ENCODE results near the gene TSEN34.

GRCh38 chr19:54216869-54217268 lies 25.8 kb downstream of the TSEN34 start:
- TF ChIP-seq POLR2A (IDR thresholded peaks at IDR 0.05; ENCODE audit: low read length): no peak
- no peak for TF ChIP-seq GATA1 (IDR thresholded peaks at IDR 0.05; ENCODE audit: low read depth, low read length)

Data from erythroblast (primary cell).